Astrocyte of the hippocampus (primary cell): ENCODE data around the gene PRM2.

Source experiments
- DNase-seq: peaks from one replicate; pipeline ENCODE4 v3.0.0; 2011; ENCODE audit warnings: low read depth, low spot score

PRM2 gene

DNA sequence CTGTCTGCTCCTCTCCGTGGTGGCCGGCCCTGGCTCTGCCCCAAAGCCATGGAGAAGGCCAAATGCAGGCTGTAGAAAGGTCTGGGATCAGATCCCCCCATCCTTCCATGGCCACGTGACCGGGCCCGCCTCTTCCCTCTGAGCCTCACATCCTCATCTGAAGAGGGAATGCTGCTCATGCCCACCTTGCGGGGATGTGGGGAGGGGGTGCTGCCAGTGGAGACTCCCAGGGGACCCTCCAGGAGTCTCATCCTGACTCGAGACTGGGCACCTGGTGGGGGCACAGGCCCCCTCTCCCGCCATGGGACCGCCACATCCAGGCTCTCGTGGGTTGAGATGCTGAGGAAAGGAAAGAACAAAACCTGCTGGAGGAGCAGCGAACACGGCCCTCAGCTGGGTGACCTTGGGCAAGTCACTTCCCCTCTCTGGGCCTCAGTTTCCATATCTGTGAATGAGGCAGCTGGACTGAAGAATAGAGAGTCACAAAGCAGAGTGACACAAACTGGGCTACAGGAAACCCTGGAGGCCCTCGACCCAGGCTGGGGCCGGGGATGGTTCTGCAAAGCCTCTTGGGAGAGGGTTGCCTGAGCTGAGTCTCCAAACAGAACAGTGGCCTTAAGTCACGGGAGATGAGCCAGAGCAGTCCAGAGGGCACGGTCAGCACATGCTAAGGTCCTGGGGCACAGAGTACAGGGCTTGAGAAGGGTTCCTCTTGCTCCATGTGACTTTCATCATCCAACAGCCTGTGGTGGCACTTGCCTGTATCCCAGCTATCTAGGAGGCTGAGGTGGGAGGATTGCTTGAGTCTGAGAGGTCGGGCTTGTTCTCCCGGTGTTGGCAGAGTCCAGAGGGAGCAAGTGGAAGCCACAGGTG, 50.4 kb downstream of the PRM2 start:
- DNase-seq = no peak
